ENCODE measurements around the gene TCEAL9. TPM values are rescaled to one million over a fixed set of nuclear protein-coding genes. Genes with fewer than 3 reads are reported as not detected.

TCEAL9 gene
- total RNA-seq, 4 donors from 2014 or later, result 52.9 to 86.7 (median 78.3) TPM

GRCh38 chrX:103329991-103330390 is 26.3 kb upstream of the TCEAL9 start, which contains the start of gene TCEAL7:
Gene TCEAL7 (plus strand): TSS chrX:103330239. CDS start chrX:103331404, 1,165 bp downstream.
- WGBS, 2 donors (ENCODE audit: low coverage in 1 of 2), result 20 to 67% methylated on average over 1 to 3 of the region's 11 CpGs
- H3K9me3 ChIP-seq, result no peaks in the 10 kb centered on the region
- no peak for TF ChIP-seq CTCF (IDR thresholded peaks at IDR 0.05)
- no peak for TF ChIP-seq POLR2A (IDR thresholded peaks at IDR 0.05)
- no peak for TF ChIP-seq EP300 (IDR thresholded peaks at IDR 0.05)
- no peak for TF ChIP-seq POLR2AphosphoS5 (IDR thresholded peaks at IDR 0.05)
- peak; percentile 71 for ATAC-seq
- no peaks in the 10 kb centered on the region for H3K36me3 ChIP-seq
- H3K27me3 ChIP-seq, result no peaks in the 10 kb centered on the region
- peak within 1 kb of the TSS in 2 of 4 donors; percentile 27 to 52 for H3K27ac ChIP-seq
- no peaks in the 10 kb centered on the region for H3K4me1 ChIP-seq
- H3K4me3 ChIP-seq, result peak within 1 kb of the TSS; percentile 36 to 45

- Histone ChIP-seq H3K27me3 (no peaks in the 10 kb centered on the region), H3K36me3 (no peaks in the 10 kb centered on the region), H3K9me3 (no peaks in the 10 kb centered on the region), H3K27ac (peak overlapping the region in 2 of 4 donors; percentile 27 to 52), H3K4me3 (peak overlapping the region; percentile 36 to 45), H3K4me1 (no peaks in the 10 kb centered on the region)
- no peak for TF ChIP-seq POLR2AphosphoS5 (IDR thresholded peaks at IDR 0.05)
- TF ChIP-seq EP300 (IDR thresholded peaks at IDR 0.05), result no peak
- no peak for TF ChIP-seq POLR2A (IDR thresholded peaks at IDR 0.05)
- no peak for TF ChIP-seq CTCF (IDR thresholded peaks at IDR 0.05)
- peak; percentile 11 for ATAC-seq
- WGBS, 2 donors (ENCODE audit: low coverage in 1 of 2), result 13 to 23% methylated on average over 5 to 14 of the region's 21 CpGs
Observed at GRCh38 chrX:103330681-103331288, 25.5 kb upstream of the TCEAL9 start.

GRCh38 chrX:103338663-103339062 is 17.6 kb upstream of the TCEAL9 start:
- Histone ChIP-seq H3K4me1 (no peaks in the 10 kb centered on the region), H3K27me3 (no peaks in the 10 kb centered on the region), H3K36me3 (no peaks in the 10 kb centered on the region), H3K27ac (no peak overlapping the region), H3K4me3 (no peak overlapping the region), H3K9me3 (no peaks in the 10 kb centered on the region)
- no peak for TF ChIP-seq POLR2A (IDR thresholded peaks at IDR 0.05)
- no peak for TF ChIP-seq EP300 (IDR thresholded peaks at IDR 0.05)
- no peak for TF ChIP-seq POLR2AphosphoS5 (IDR thresholded peaks at IDR 0.05)
- no peak for TF ChIP-seq CTCF (IDR thresholded peaks at IDR 0.05)
- no CpG with 5 or more reads among the region's 3 CpGs for WGBS, 2 donors (ENCODE audit: low coverage in 1 of 2)
- ATAC-seq, result no peak

- H3K27ac ChIP-seq, result no peak overlapping the region
- 0 to 11% methylated on average over 2 of the region's 2 CpGs for WGBS, 2 donors (ENCODE audit: low coverage in 1 of 2)
Observed at GRCh38 chrX:103343105-103343504, 13.2 kb upstream of the TCEAL9 start.

More at GRCh38 chrX:103343105-103343504, 13.2 kb upstream of the TCEAL9 start:
- TF ChIP-seq POLR2A (IDR thresholded peaks at IDR 0.05), result no peak
- TF ChIP-seq EP300 (IDR thresholded peaks at IDR 0.05), result no peak
- TF ChIP-seq POLR2AphosphoS5 (IDR thresholded peaks at IDR 0.05), result no peak
- peak; percentile 33 to 70 (median 58) for TF ChIP-seq CTCF (IDR thresholded peaks at IDR 0.05)
- H3K4me1 ChIP-seq, result no peaks in the 10 kb centered on the region
- H3K4me3 ChIP-seq, result no peak overlapping the region
- no peak for ATAC-seq
- H3K9me3 ChIP-seq, result no peaks in the 10 kb centered on the region
- H3K27me3 ChIP-seq, result peaks cover 3% of the 10 kb centered on the region
- H3K36me3 ChIP-seq, result no peaks in the 10 kb centered on the region

All from gastroesophageal sphincter (tissue), 4 donors.